PFSK-1 (cell line): Measurements from ENCODE around the gene C1QTNF12.

Experiments used
- FOXP2 ChIP-seq: optimal IDR thresholded peaks from 2 replicates; pipeline ENCODE3; 2011; ENCODE audit warnings: borderline replicate concordance, control low read depth, inconsistent platforms; ENCODE audit not compliant: insufficient read depth; ENCODE audit errors: extremely low read length, extremely low read depth
- POLR2AphosphoS5 ChIP-seq: IDR thresholded peaks from 2 replicates; pipeline ENCODE4 v1.6.1; 2012; ENCODE audit warnings: low read depth, mild to moderate bottlenecking, control low read depth, low read length, moderate library complexity
- SIN3A ChIP-seq: IDR thresholded peaks from 2 replicates; pipeline ENCODE4 v1.6.1; 2012; ENCODE audit warnings: mild to moderate bottlenecking, low read length, moderate library complexity, borderline replicate concordance; ENCODE audit not compliant: insufficient read depth
- TAF1 ChIP-seq: IDR thresholded peaks from 2 replicates; pipeline ENCODE4 v1.6.1; 2012; ENCODE audit warnings: low read length, control low read depth, borderline replicate concordance; ENCODE audit not compliant: insufficient read depth
- TF ChIP-seq, protein P1 (sequence below), 2 experiments: IDR thresholded peaks; 2 replicates each; pipeline versions ENCODE4 v1.6.1 to v1.8.0; 2011 to 2012; ENCODE audit warnings: low read depth in 2 of 2, low read length in 2 of 2, control low read depth in 1 of 2, inconsistent platforms in 1 of 2, mild to moderate bottlenecking in 1 of 2, moderate library complexity in 1 of 2; ENCODE audit not compliant: insufficient read depth in 1 of 2

The C1QTNF12 gene

DNA sequence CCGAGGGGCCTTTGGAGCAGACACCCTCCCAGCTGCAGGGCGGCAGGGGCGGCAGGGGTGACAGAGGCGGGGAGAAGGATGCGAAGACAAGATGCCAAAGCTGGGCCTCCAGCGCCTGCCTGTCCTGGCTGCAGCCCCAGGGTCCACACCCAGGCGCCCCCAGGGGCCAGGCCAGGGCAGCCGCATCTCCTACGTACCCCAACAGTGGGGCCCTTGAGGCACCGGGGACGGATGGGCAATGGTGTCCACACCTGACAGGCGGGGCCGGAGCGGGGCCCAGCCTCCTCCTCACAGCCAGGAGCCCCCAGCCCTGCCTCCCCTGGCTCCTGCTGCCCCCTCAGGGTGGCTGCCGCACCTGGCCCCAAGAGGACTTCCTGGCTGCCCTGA lies 7.3 kb downstream of the C1QTNF12 start:
- no peak for TF ChIP-seq POLR2AphosphoS5
- TF ChIP-seq, protein P1, sequence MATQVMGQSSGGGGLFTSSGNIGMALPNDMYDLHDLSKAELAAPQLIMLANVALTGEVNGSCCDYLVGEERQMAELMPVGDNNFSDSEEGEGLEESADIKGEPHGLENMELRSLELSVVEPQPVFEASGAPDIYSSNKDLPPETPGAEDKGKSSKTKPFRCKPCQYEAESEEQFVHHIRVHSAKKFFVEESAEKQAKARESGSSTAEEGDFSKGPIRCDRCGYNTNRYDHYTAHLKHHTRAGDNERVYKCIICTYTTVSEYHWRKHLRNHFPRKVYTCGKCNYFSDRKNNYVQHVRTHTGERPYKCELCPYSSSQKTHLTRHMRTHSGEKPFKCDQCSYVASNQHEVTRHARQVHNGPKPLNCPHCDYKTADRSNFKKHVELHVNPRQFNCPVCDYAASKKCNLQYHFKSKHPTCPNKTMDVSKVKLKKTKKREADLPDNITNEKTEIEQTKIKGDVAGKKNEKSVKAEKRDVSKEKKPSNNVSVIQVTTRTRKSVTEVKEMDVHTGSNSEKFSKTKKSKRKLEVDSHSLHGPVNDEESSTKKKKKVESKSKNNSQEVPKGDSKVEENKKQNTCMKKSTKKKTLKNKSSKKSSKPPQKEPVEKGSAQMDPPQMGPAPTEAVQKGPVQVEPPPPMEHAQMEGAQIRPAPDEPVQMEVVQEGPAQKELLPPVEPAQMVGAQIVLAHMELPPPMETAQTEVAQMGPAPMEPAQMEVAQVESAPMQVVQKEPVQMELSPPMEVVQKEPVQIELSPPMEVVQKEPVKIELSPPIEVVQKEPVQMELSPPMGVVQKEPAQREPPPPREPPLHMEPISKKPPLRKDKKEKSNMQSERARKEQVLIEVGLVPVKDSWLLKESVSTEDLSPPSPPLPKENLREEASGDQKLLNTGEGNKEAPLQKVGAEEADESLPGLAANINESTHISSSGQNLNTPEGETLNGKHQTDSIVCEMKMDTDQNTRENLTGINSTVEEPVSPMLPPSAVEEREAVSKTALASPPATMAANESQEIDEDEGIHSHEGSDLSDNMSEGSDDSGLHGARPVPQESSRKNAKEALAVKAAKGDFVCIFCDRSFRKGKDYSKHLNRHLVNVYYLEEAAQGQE (IDR thresholded peaks at IDR 0.05; ENCODE audit: insufficient read depth in 1 of 2, low read depth in 2 of 2, low read length in 2 of 2), result no peak
- no peak for TF ChIP-seq SIN3A
- no peak for TF ChIP-seq FOXP2
- TF ChIP-seq TAF1, result no peak

DNA sequence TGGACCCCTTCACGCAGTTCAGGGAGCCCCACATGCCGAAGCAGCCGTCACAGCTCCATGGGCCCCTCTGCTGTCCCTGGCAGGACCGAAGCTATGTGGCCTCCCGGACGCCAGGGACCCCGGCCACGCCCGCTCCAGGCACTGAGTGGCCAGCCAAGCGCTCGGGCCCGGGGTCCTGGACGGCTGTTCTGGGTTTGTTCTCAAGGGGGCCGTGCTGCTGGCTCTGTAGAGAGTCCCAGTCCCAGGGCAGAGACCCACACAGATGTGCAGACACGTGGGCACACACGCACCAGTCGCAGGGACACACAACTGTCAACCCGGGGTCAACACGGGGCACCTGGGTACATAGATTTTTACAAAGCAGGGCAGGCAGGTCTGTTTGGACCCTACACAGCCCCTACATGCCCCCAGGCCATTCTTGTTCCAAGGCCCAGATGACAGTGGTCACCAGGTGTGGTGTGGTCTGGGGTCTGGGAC lies 7.8 kb downstream of the C1QTNF12 start:
- TF ChIP-seq, protein P1 (IDR thresholded peaks at IDR 0.05; ENCODE audit: insufficient read depth in 1 of 2, low read depth in 2 of 2, low read length in 2 of 2), result no peak
- TF ChIP-seq SIN3A (no peak), FOXP2 (no peak), TAF1 (no peak), POLR2AphosphoS5 (no peak)

DNA sequence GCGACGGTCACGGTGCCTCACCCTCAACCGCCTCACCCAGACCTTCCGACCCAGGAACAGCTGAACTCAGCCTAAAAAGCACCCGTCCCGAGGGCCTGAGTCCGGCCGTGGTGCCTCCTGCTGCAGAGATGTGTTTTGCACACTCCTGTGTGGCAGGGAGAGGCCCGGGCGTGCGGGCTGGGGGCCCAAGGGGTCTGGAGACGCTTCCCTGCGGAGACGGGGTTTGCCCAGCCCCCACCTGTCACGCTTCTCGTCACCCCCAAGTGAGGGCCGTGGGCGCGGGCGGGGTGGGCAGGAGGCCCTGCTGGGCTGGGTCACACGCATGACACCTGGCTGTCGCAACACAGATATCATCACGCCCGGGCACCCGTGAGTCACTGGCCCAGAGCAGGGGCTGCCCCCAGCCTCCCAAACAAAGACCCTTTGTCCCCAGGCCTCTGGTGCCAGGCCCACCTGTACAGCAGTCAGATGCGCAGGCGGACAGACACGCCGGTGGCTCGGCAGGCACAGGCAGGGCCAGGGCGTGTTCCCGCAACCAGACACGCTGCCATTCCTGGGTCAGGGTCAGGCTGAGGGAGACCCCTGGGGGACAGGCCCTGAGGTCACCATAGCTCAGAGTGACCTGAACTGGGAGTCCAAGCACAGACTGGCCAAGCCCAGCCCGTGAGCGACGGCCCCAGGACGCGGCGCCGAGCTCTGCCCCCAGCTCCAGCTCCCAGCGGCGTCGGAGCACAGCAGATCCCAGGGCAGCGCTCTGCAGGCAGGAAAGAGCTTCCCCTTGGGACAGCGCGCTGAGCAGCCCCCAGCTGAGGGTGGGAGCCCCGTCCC lies 8.4 kb downstream of the C1QTNF12 start:
- TF ChIP-seq FOXP2, result no peak
- TF ChIP-seq, protein P1 (IDR thresholded peaks at IDR 0.05; ENCODE audit: insufficient read depth in 1 of 2, low read depth in 2 of 2, low read length in 2 of 2), result no peak
- no peak for TF ChIP-seq TAF1
- TF ChIP-seq POLR2AphosphoS5, result no peak
- no peak for TF ChIP-seq SIN3A

DNA sequence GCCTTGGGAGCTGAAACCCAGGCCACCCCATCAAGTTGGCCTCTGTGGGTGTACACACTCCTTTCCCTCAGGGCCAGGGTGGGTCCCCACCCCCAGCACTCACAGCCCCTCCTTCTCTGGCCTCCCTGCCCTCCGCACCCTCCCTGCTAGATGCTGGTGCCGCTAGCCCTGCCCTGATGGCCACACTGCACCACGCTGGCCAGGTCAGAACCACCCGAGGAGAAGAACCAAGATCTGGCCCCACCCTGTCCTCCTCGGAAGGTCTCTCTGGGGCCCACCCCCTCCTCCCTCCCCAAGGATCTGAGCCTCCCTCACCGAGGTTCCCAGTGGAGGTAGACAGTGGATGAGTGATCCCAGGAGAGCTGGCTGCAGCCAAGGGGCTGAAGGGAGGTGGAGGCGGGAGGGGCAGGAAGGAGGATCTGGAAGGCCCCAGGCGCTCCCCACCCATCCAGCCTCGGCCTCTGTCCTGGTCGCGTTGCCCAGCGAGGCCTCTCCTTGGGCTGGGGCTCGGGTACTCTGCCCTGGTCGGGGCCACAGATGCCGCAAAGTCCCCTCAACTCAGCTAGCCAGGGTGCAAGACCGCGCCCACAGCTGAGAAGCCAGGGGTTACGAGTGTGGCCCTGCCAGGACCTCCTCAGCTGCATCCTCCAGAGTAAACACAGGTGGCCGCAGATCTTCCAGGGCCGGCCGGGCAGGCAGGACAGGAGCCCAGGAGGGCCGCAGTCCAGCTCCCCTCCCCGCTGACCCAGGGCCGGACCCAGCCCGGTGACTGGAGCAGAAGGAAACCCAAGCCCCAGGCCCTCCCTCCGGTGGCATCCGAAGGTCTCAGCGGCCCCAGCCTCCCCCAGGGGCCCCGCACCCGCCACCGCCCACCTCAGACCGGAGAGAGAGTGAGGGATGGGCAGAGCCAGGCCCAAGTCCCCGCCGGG lies 9.3 kb downstream of the C1QTNF12 start:
- TF ChIP-seq FOXP2 (no peak), TAF1 (no peak), SIN3A (no peak), POLR2AphosphoS5 (no peak; the same call in 1 of the 2 replicates)
- TF ChIP-seq, protein P1 (IDR thresholded peaks at IDR 0.05; ENCODE audit: insufficient read depth in 1 of 2, low read depth in 2 of 2, low read length in 2 of 2), result no peak
